ENCODE data around the gene FBXL4.
A peak's percentile ranks its signal among the peaks of the same experiment; 100 is the strongest.

Gene FBXL4

GRCh38 chr6:98877250-98877649 is 70.5 kb downstream of the FBXL4 start:
- no peak for DNase-seq

- DNase-seq, result no peak
Measured at GRCh38 chr6:98875375-98875774, 72.4 kb downstream of the FBXL4 start.

GRCh38 chr6:98871821-98872220 is 75.9 kb downstream of the FBXL4 start:
- DNase-seq, result no peak

GRCh38 chr6:98871057-98871456 is 76.7 kb downstream of the FBXL4 start:
- DNase-seq, result no peak

- DNase-seq, result no peak
Measured at GRCh38 chr6:98864497-98864896, 83.2 kb downstream of the FBXL4 start.

- no peak for DNase-seq
Measured at GRCh38 chr6:98848539-98849242, 99.1 kb downstream of the FBXL4 start.

GRCh38 chr6:98847779-98848538 is 99.8 kb downstream of the FBXL4 start:
- no peak for DNase-seq

GRCh38 chr6:98847416-98847778 is 100.3 kb downstream of the FBXL4 start:
- no peak for DNase-seq

GRCh38 chr6:98846021-98846380 is 101.7 kb downstream of the FBXL4 start:
- no peak for DNase-seq

GRCh38 chr6:98845211-98846020 is 102.3 kb downstream of the FBXL4 start:
- DNase-seq, result peak; percentile 47 to 68

- DNase-seq, result no peak
Measured at GRCh38 chr6:98844244-98845210, 103.2 kb downstream of the FBXL4 start.

GRCh38 chr6:98843271-98844243 is 104.2 kb downstream of the FBXL4 start:
- no peak for DNase-seq

GRCh38 chr6:98842342-98843180 is 105.2 kb downstream of the FBXL4 start:
- no peak for DNase-seq

- DNase-seq, result no peak
Measured at GRCh38 chr6:98841621-98842341, 106.0 kb downstream of the FBXL4 start.

GRCh38 chr6:98840996-98841513 is 106.7 kb downstream of the FBXL4 start:
- no peak for DNase-seq

- DNase-seq, result no peak
Measured at GRCh38 chr6:98840385-98840784, 107.4 kb downstream of the FBXL4 start.

- DNase-seq, result no peak
Measured at GRCh38 chr6:98839781-98840361, 107.9 kb downstream of the FBXL4 start.

- no peak for DNase-seq
Measured at GRCh38 chr6:98838975-98839374, 108.8 kb downstream of the FBXL4 start.

GRCh38 chr6:98838032-98838431 is 109.7 kb downstream of the FBXL4 start:
- DNase-seq, result no peak
